A549 (cell line): ENCODE measurements around the gene ARID1B.

Source experiments
- BHLHE40 ChIP-seq: IDR thresholded peaks from 2 replicates; pipeline ENCODE4 v1.6.1; 2012; ENCODE audit warnings: low read depth, low read length, inconsistent platforms
- CEBPB ChIP-seq, 2 experiments: fragments of >200 bp in 1 of 2; sonication (Bioruptor Twin) in 1 of 2; formaldehyde crosslinking in 1 of 2; IDR thresholded peaks; 2 replicates each; pipeline ENCODE4 v1.6.1; 2012 to 2016
- EP300 ChIP-seq, 2 experiments: fragments of >200 bp; sonication (Bioruptor Twin); formaldehyde crosslinking; IDR thresholded peaks; 2 replicates in 1 of 2; 3 replicates in 1 of 2; pipeline ENCODE4 v1.6.1; 2016 to 2017
- HOXA7 ChIP-seq: fragments of 250-450 bp; sonication (Bioruptor Pico); IDR thresholded peaks from 2 replicates; pipeline ENCODE4 v1.5.0; 2020; ENCODE audit warnings: mild to moderate bottlenecking, moderate library complexity
- NR3C1 ChIP-seq: fragments of >200 bp; sonication (Bioruptor Twin); formaldehyde crosslinking; IDR thresholded peaks from 3 replicates; pipeline ENCODE4 v1.6.1; 2017
- POLR2A ChIP-seq: IDR thresholded peaks from 2 replicates; pipeline ENCODE4 v1.6.1; 2012; ENCODE audit warnings: mild to moderate bottlenecking, low read length
- POLR2AphosphoS2 ChIP-seq: conservative IDR thresholded peaks from 2 replicates; pipeline ENCODE4 v1.6.1; 2012; ENCODE audit warnings: low read length, improper control_type of control experiment, inconsistent platforms
- SREBF2 ChIP-seq: fragments of 450-650 bp; IDR thresholded peaks from 2 replicates; pipeline ENCODE4 v1.6.1; 2014; ENCODE audit warnings: mild to moderate bottlenecking, moderate library complexity
- TF ChIP-seq, protein P1 (sequence below): fragments of >200 bp; sonication (Bioruptor Twin); formaldehyde crosslinking; IDR thresholded peaks from 3 replicates; pipeline ENCODE4 v1.5.1; 2016
- TF ChIP-seq, protein P2 (sequence below): fragments of 150-350 bp; IDR thresholded peaks from 2 replicates; pipeline ENCODE4 v1.6.1; 2014; ENCODE audit warnings: low read depth, mild to moderate bottlenecking, low read length
- TF ChIP-seq, protein P3 (sequence below): fragments of 200-600 bp; sonication (generic); IDR thresholded peaks from 2 replicates; pipeline ENCODE4 v1.6.1; 2016; ENCODE audit warnings: antibody characterized with exemption, mild to moderate bottlenecking, moderate library complexity
- TF ChIP-seq, protein P4 (sequence below): IDR thresholded peaks from 2 replicates; pipeline ENCODE4 v1.6.1; 2012; ENCODE audit warnings: low read depth, borderline replicate concordance
- TF ChIP-seq, protein P5 (sequence below): IDR thresholded peaks from 2 replicates; pipeline ENCODE4 v1.6.1; 2012

DNA sequence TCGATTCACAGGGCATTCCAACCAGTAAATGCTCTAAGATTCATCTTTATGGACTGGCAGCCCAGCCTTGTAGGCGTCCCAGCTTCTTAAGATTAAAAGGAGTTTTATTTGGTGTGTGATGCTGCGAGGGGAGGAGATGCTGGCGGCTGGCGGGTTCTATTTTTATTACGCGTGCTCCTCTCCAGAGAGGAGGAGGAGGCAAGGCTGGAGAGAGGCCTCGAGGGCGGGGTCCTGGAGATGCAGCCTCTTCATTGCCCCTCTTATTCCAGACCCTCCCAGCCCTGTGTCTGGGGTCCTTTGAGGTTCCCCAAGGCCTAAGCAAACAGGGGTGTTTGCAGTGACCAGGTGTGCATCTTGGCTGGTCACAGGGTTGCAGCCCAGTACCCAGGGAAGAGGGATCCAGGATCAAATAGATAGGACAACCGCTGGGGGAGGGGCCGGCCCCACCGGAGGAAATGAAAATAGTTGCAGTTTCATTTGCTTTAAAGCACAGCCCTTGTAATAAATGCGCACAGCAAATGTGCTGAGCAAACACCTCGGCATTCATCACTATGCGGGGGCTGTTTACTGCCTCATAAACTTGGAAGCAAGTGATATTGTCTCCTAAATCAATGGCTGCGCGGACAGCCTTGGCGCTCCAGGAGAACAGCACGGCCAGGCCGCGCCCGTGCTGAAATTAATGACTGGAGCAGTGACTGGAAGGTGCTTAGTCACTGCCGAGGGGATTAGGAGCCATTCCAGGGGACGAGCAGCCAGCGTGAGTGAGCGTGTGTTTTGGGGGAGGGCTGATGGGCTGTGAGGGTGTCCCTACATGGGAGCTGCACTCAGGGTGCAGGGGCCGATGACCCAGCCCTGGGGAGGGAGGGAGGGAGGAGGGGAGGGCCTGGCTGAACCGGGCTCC is 463.1 kb downstream of the ARID1B start:
- TF ChIP-seq NR3C1: no peak
- TF ChIP-seq, protein P1, sequence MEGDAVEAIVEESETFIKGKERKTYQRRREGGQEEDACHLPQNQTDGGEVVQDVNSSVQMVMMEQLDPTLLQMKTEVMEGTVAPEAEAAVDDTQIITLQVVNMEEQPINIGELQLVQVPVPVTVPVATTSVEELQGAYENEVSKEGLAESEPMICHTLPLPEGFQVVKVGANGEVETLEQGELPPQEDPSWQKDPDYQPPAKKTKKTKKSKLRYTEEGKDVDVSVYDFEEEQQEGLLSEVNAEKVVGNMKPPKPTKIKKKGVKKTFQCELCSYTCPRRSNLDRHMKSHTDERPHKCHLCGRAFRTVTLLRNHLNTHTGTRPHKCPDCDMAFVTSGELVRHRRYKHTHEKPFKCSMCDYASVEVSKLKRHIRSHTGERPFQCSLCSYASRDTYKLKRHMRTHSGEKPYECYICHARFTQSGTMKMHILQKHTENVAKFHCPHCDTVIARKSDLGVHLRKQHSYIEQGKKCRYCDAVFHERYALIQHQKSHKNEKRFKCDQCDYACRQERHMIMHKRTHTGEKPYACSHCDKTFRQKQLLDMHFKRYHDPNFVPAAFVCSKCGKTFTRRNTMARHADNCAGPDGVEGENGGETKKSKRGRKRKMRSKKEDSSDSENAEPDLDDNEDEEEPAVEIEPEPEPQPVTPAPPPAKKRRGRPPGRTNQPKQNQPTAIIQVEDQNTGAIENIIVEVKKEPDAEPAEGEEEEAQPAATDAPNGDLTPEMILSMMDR: no peak
- TF ChIP-seq, protein P2, sequence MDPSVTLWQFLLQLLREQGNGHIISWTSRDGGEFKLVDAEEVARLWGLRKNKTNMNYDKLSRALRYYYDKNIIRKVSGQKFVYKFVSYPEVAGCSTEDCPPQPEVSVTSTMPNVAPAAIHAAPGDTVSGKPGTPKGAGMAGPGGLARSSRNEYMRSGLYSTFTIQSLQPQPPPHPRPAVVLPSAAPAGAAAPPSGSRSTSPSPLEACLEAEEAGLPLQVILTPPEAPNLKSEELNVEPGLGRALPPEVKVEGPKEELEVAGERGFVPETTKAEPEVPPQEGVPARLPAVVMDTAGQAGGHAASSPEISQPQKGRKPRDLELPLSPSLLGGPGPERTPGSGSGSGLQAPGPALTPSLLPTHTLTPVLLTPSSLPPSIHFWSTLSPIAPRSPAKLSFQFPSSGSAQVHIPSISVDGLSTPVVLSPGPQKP: no peak
- TF ChIP-seq BHLHE40: no peak
- TF ChIP-seq, protein P3, sequence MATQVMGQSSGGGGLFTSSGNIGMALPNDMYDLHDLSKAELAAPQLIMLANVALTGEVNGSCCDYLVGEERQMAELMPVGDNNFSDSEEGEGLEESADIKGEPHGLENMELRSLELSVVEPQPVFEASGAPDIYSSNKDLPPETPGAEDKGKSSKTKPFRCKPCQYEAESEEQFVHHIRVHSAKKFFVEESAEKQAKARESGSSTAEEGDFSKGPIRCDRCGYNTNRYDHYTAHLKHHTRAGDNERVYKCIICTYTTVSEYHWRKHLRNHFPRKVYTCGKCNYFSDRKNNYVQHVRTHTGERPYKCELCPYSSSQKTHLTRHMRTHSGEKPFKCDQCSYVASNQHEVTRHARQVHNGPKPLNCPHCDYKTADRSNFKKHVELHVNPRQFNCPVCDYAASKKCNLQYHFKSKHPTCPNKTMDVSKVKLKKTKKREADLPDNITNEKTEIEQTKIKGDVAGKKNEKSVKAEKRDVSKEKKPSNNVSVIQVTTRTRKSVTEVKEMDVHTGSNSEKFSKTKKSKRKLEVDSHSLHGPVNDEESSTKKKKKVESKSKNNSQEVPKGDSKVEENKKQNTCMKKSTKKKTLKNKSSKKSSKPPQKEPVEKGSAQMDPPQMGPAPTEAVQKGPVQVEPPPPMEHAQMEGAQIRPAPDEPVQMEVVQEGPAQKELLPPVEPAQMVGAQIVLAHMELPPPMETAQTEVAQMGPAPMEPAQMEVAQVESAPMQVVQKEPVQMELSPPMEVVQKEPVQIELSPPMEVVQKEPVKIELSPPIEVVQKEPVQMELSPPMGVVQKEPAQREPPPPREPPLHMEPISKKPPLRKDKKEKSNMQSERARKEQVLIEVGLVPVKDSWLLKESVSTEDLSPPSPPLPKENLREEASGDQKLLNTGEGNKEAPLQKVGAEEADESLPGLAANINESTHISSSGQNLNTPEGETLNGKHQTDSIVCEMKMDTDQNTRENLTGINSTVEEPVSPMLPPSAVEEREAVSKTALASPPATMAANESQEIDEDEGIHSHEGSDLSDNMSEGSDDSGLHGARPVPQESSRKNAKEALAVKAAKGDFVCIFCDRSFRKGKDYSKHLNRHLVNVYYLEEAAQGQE: no peak
- TF ChIP-seq POLR2A: no peak
- no peak for TF ChIP-seq SREBF2
- TF ChIP-seq POLR2AphosphoS2: no peak
- TF ChIP-seq EP300 (IDR thresholded peaks at IDR 0.05): no peak
- TF ChIP-seq, protein P4, sequence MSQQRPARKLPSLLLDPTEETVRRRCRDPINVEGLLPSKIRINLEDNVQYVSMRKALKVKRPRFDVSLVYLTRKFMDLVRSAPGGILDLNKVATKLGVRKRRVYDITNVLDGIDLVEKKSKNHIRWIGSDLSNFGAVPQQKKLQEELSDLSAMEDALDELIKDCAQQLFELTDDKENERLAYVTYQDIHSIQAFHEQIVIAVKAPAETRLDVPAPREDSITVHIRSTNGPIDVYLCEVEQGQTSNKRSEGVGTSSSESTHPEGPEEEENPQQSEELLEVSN: no peak
- no peak for TF ChIP-seq CEBPB (IDR thresholded peaks at IDR 0.05)
- no peak for TF ChIP-seq HOXA7 (CRISPR knock-in tag)
- TF ChIP-seq, protein P5, sequence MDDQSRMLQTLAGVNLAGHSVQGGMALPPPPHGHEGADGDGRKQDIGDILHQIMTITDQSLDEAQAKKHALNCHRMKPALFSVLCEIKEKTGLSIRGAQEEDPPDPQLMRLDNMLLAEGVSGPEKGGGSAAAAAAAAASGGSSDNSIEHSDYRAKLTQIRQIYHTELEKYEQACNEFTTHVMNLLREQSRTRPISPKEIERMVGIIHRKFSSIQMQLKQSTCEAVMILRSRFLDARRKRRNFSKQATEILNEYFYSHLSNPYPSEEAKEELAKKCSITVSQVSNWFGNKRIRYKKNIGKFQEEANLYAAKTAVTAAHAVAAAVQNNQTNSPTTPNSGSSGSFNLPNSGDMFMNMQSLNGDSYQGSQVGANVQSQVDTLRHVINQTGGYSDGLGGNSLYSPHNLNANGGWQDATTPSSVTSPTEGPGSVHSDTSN: no peak
